CD14-positive monocyte (primary cell): ENCODE measurements around the gene COL17A1. TPM values are rescaled to one million over a fixed set of nuclear protein-coding genes. Genes with fewer than 3 reads are reported as not detected.

Experiments used
- DNase-seq, 3 donors: peaks; one replicate each; pipeline ENCODE4 v3.0.0-alpha.2; 2011 to 2022
- H2AFZ ChIP-seq: 2 replicates; pipeline ENCODE4 v1.6.0; 2012; ENCODE audit warnings: mild to moderate bottlenecking, low read depth, low read length, inconsistent platforms; ENCODE audit not compliant: insufficient read depth, poor library complexity, severe bottlenecking
- H3K27ac ChIP-seq, 2 donors: 1 replicate in 1 of 2; 2 replicates in 1 of 2; pipeline ENCODE4 v1.5.1; 2012 to 2013; ENCODE audit warnings: low read length in 2 of 2, control low read depth in 1 of 2, inconsistent platforms in 1 of 2, low read depth in 1 of 2, mild to moderate bottlenecking in 1 of 2
- H3K27me3 ChIP-seq, 2 donors: one replicate each; pipeline versions ENCODE4 v1.6.0 to v1.6.1; 2011 to 2013; ENCODE audit warnings: low read length in 2 of 2; ENCODE audit not compliant: control insufficient read depth in 2 of 2, insufficient read depth in 2 of 2
- H3K36me3 ChIP-seq, 2 donors: replicated peaks in 1 of 2; 1 replicate in 1 of 2; 2 replicates in 1 of 2; pipeline versions ENCODE4 v1.5.1 to v1.6.1; 2012 to 2013; ENCODE audit warnings: low read length in 2 of 2, control low read depth in 1 of 2, inconsistent platforms in 1 of 2, mild to moderate bottlenecking in 1 of 2; ENCODE audit not compliant: insufficient read depth in 2 of 2, control insufficient read depth in 1 of 2
- H3K4me1 ChIP-seq, 2 donors: 1 replicate in 1 of 2; 2 replicates in 1 of 2; pipeline versions ENCODE4 v1.5.1 to v1.6.1; 2012 to 2013; ENCODE audit warnings: low read length in 2 of 2, control low read depth in 1 of 2, inconsistent platforms in 1 of 2, mild to moderate bottlenecking in 1 of 2, moderate library complexity in 1 of 2; ENCODE audit not compliant: insufficient read depth in 2 of 2, control insufficient read depth in 1 of 2
- H3K4me2 ChIP-seq: replicated peaks from 2 replicates; pipeline ENCODE3; 2012; ENCODE audit warnings: low read length, moderate library complexity, mild to moderate bottlenecking; ENCODE audit not compliant: poor library complexity, severe bottlenecking; ENCODE audit errors: extremely low read depth
- H3K4me3 ChIP-seq, 3 experiments: fragments of 200-600 bp in 1 of 3; sonication (generic) in 1 of 3; replicated peaks in 1 of 3; 1 replicate in 2 of 3; 2 replicates in 1 of 3; pipeline ENCODE4 v1.5.1; 2011 to 2013; ENCODE audit warnings: low read length in 3 of 3, mild to moderate bottlenecking in 3 of 3, control low read depth in 2 of 3, low read depth in 2 of 3, inconsistent platforms in 1 of 3, moderate library complexity in 1 of 3
- H3K79me2 ChIP-seq: 2 replicates; pipeline ENCODE4 v1.6.0; 2012; ENCODE audit warnings: mild to moderate bottlenecking, control low read depth, inconsistent platforms, low read length, moderate library complexity; ENCODE audit not compliant: insufficient read depth
- H3K9ac ChIP-seq: 2 replicates; pipeline ENCODE4 v1.6.0; 2017; ENCODE audit warnings: low read length, mild to moderate bottlenecking; ENCODE audit not compliant: insufficient read depth, poor library complexity, severe bottlenecking
- H3K9me3 ChIP-seq, 2 donors: replicated peaks in 1 of 2; 1 replicate in 1 of 2; 2 replicates in 1 of 2; pipeline versions ENCODE4 v1.5.1 to v1.6.1; 2012 to 2013; ENCODE audit warnings: low read length in 2 of 2, control low read depth in 1 of 2; ENCODE audit not compliant: control insufficient read depth in 1 of 2, insufficient read depth in 1 of 2
- H4K20me1 ChIP-seq: 2 replicates; pipeline ENCODE4 v1.6.0; 2012; ENCODE audit warnings: mild to moderate bottlenecking, low read length, control low read depth, moderate library complexity; ENCODE audit not compliant: insufficient read depth
- H3K27ac Mint-ChIP-seq, 7 donors: one replicate each; pipeline ENCODE4 v1.8.0; 2020; ENCODE audit warnings: mild to moderate bottlenecking in 7 of 7, mixed read lengths in 7 of 7, moderate library complexity in 6 of 7, inconsistent platforms in 2 of 7
- H3K27me3 Mint-ChIP-seq, 3 donors: one replicate each; pipeline ENCODE4 v1.8.0; 2021 to 2022; ENCODE audit warnings: low read depth in 3 of 3, mild to moderate bottlenecking in 3 of 3, mixed read lengths in 3 of 3, moderate library complexity in 3 of 3, inconsistent platforms in 1 of 3
- H3K36me3 Mint-ChIP-seq, 2 donors: one replicate each; pipeline ENCODE4 v1.8.0; 2020; ENCODE audit warnings: mixed read lengths in 2 of 2, inconsistent platforms in 1 of 2, mild to moderate bottlenecking in 1 of 2
- H3K4me1 Mint-ChIP-seq: one replicate; pipeline ENCODE4 v1.8.0; 2020; ENCODE audit warnings: mild to moderate bottlenecking, mixed read lengths
- H3K4me3 Mint-ChIP-seq, 2 donors: one replicate each; pipeline ENCODE4 v1.8.0; 2020; ENCODE audit warnings: mild to moderate bottlenecking in 2 of 2, mixed read lengths in 2 of 2, moderate library complexity in 1 of 2
- H3K9me3 Mint-ChIP-seq, 7 donors: one replicate each; pipeline ENCODE4 v1.8.0; 2020 to 2022; ENCODE audit warnings: mixed read lengths in 7 of 7, mild to moderate bottlenecking in 6 of 7, moderate library complexity in 6 of 7, inconsistent platforms in 2 of 7
- CTCF ChIP-seq: fragments of 200-600 bp; IDR thresholded peaks from one replicate; pipeline ENCODE4 v1.8.0; 2022; ENCODE audit warnings: antibody characterized with exemption, mild to moderate bottlenecking
- WGBS: methylation state at CpG from one replicate; pipeline ENCODE4 v1.1.5; 2013; ENCODE audit warnings: missing lambda C conversion rate; ENCODE audit not compliant: insufficient coverage; 5-methylcytosine and 5-hydroxymethylcytosine counted together
- intact Hi-C, 2 donors: fragments of 100-400 bp; cut with micrococcal nuclease; formaldehyde crosslinking; loops; one replicate each; pipeline versions ENCODE4 v1.15.0 to v1.15.1; 2023
- polyA plus RNA-seq, 3 donors: library from polyadenylated mRNA; depleted of rRNA in 1 of 3; unstranded in 2 of 3; stranded (reverse) in 1 of 3; fragments of 300-500 nt in 2 of 3; fragments of >200 nt in 1 of 3; fragmentation: Illumina TruSeq in 2 of 3; gene quantifications; 1 replicate in 2 of 3; 2 replicates in 1 of 3; pipeline ENCODE4 v1.2.3, GENCODE V29; 2012 to 2021

COL17A1 gene
- polyA plus RNA-seq, 3 donors: not detected

- H3K36me3 ChIP-seq: no peaks in the 10 kb centered on the region
- H3K79me2 ChIP-seq: no peaks in the 10 kb centered on the region
- H3K4me3 ChIP-seq: no peak overlapping the region
- Mint-ChIP-seq H3K4me3 (no peak overlapping the region), H3K9me3 (peaks cover 0 to 6% (median 1%) of the 10 kb centered on the region in 7 donors), H3K27ac (no peak overlapping the region), H3K36me3 (no peaks in the 10 kb centered on the region), H3K4me1 (no peaks in the 10 kb centered on the region), H3K27me3 (peaks cover 0 to 1% (median 0%) of the 10 kb centered on the region in 3 donors)
- H3K4me1 ChIP-seq: no peaks in the 10 kb centered on the region
- H4K20me1 ChIP-seq: no peaks in the 10 kb centered on the region
- H3K4me2 ChIP-seq: no peak overlapping the region
- no peak for DNase-seq
- H3K9me3 ChIP-seq: peaks cover 0 to 4% of the 10 kb centered on the region in 2 donors
- intact Hi-C loops: no loop called here
- no peaks in the 10 kb centered on the region for H3K27me3 ChIP-seq
- no peak overlapping the region for H2AFZ ChIP-seq
- H3K27ac ChIP-seq: no peak overlapping the region
- TF ChIP-seq CTCF: no peak
- H3K9ac ChIP-seq: no peak overlapping the region
Observed at GRCh38 chr10:104099941-104100340, 14.3 kb upstream of the COL17A1 start.

- H3K36me3 ChIP-seq: no peaks in the 10 kb centered on the region
- no peak for TF ChIP-seq CTCF
- H3K9me3 Mint-ChIP-seq: peaks cover 0 to 6% (median 1%) of the 10 kb centered on the region in 7 donors
- DNase-seq: no peak
- H3K9me3 ChIP-seq: peaks cover 0 to 4% of the 10 kb centered on the region in 2 donors
- H3K79me2 ChIP-seq: no peaks in the 10 kb centered on the region
- H3K27me3 Mint-ChIP-seq: peaks cover 0 to 1% (median 0%) of the 10 kb centered on the region in 3 donors
- H3K4me3 Mint-ChIP-seq: no peak overlapping the region
- intact Hi-C loops: no loop called here
- H3K4me1 Mint-ChIP-seq: no peaks in the 10 kb centered on the region
- H3K4me2 ChIP-seq: no peak overlapping the region
- no peak overlapping the region for H2AFZ ChIP-seq
- no peak overlapping the region for H3K27ac ChIP-seq
- H3K4me3 ChIP-seq: no peak overlapping the region
- H3K4me1 ChIP-seq: no peaks in the 10 kb centered on the region
- H3K27ac Mint-ChIP-seq: no peak overlapping the region
- H4K20me1 ChIP-seq: no peaks in the 10 kb centered on the region
- H3K36me3 Mint-ChIP-seq: no peaks in the 10 kb centered on the region
- H3K9ac ChIP-seq: no peak overlapping the region
- no CpG with 5 or more reads among the region's 3 CpGs for WGBS
- H3K27me3 ChIP-seq: no peaks in the 10 kb centered on the region
Observed at GRCh38 chr10:104099269-104099668, 13.6 kb upstream of the COL17A1 start.
